ENCODE measurements around the gene MS4A6A. TPM values are rescaled to one million over a fixed set of nuclear protein-coding genes. Genes with fewer than 3 reads are reported as not detected.
"Not testable (repeated sequence)": the region's sequence is repeated elsewhere in the genome, so short reads cannot be mapped to it uniquely, and the experiment has no call there.

Gene MS4A6A
- total RNA-seq, 2 donors from 2014 or later: 5.9 to 24.9 TPM

GRCh38 chr11:60195923-60196368, 13.1 kb upstream of the MS4A6A start:
- intact Hi-C loops (cut with DNase I): no loop called here
- no peak overlapping the region for H3K4me3 ChIP-seq
- H3K4me1 ChIP-seq: peaks cover 10% of the 10 kb centered on the region
- TF ChIP-seq CTCF (IDR thresholded peaks at IDR 0.05) (no peak), POLR2A (IDR thresholded peaks at IDR 0.05) (no peak)
- no peak for DNase-seq
- no peaks in the 10 kb centered on the region for H3K36me3 ChIP-seq (replicated peaks in 1 of 2; ENCODE audit: insufficient read depth in 1 of 2, low read depth in 2 of 2)
- no peaks in the 10 kb centered on the region for H3K27me3 ChIP-seq
- H3K9me3 ChIP-seq: no peaks in the 10 kb centered on the region
- ATAC-seq: no peak
- WGBS, 2 donors: 79 to 83% methylated on average over 4 of the region's 4 CpGs
- H3K27ac ChIP-seq: peak overlapping the region in 1 of 4 donors; percentile 48

GRCh38 chr11:60194511-60194910, 11.6 kb upstream of the MS4A6A start:
- H3K4me3 ChIP-seq: no peak overlapping the region
- no peaks in the 10 kb centered on the region for H3K9me3 ChIP-seq
- H3K27me3 ChIP-seq: no peaks in the 10 kb centered on the region
- intact Hi-C loops (cut with DNase I): no loop called here
- H3K36me3 ChIP-seq (replicated peaks in 1 of 2; ENCODE audit: insufficient read depth in 1 of 2, low read depth in 2 of 2): no peaks in the 10 kb centered on the region
- peak overlapping the region in 1 of 4 donors; percentile 56 for H3K27ac ChIP-seq
- H3K4me1 ChIP-seq: peaks cover 10% of the 10 kb centered on the region
- ATAC-seq: no peak
- TF ChIP-seq CTCF (IDR thresholded peaks at IDR 0.05) (no peak), POLR2A (IDR thresholded peaks at IDR 0.05) (no peak)
- WGBS, 2 donors: 74 to 82% methylated on average over 3 of the region's 3 CpGs
- DNase-seq: no peak

GRCh38 chr11:60193687-60194433, 11.0 kb upstream of the MS4A6A start:
- Histone ChIP-seq H3K36me3 (replicated peaks in 1 of 2; ENCODE audit: insufficient read depth in 1 of 2, low read depth in 2 of 2) (no peaks in the 10 kb centered on the region), H3K27me3 (no peaks in the 10 kb centered on the region), H3K4me3 (no peak overlapping the region), H3K4me1 (peaks cover 10% of the 10 kb centered on the region), H3K27ac (peak overlapping the region in 1 of 4 donors; percentile 56), H3K9me3 (no peaks in the 10 kb centered on the region)
- intact Hi-C loops (cut with DNase I): no loop called here
- TF ChIP-seq POLR2A (IDR thresholded peaks at IDR 0.05) (no peak), CTCF (IDR thresholded peaks at IDR 0.05) (peak; percentile 52 to 93 (median 85))
- peak; percentile 68 to 74 (median 71) for DNase-seq
- peak; percentile 82 for ATAC-seq
- 7 to 25% methylated on average over 1 of the region's 1 CpG for WGBS, 2 donors

- H3K27ac ChIP-seq; H3K27me3 ChIP-seq; H3K4me3 ChIP-seq; H3K9me3 ChIP-seq; DNase-seq; H3K36me3 ChIP-seq (replicated peaks in 1 of 2; ENCODE audit: insufficient read depth in 1 of 2, low read depth in 2 of 2); ATAC-seq; intact Hi-C loops (cut with DNase I): not testable (repeated sequence)
- peaks cover 10% of the 10 kb centered on the region for H3K4me1 ChIP-seq
- 86 to 93% methylated on average over 4 of the region's 4 CpGs for WGBS, 2 donors
Measured at GRCh38 chr11:60192564-60192963, 9.7 kb upstream of the MS4A6A start.

GRCh38 chr11:60188481-60188880, 5.6 kb upstream of the MS4A6A start:
- H3K9me3 ChIP-seq; DNase-seq; ATAC-seq; intact Hi-C loops (cut with DNase I); H3K27me3 ChIP-seq; H3K4me1 ChIP-seq; H3K27ac ChIP-seq; H3K4me3 ChIP-seq; H3K36me3 ChIP-seq (replicated peaks in 1 of 2; ENCODE audit: insufficient read depth in 1 of 2, low read depth in 2 of 2): not testable (repeated sequence)
- 38 to 43% methylated on average over 3 of the region's 3 CpGs for WGBS, 2 donors

GRCh38 chr11:60186128-60186527, 3.2 kb upstream of the MS4A6A start:
- H3K27me3 ChIP-seq; H3K4me1 ChIP-seq; intact Hi-C loops (cut with DNase I); ATAC-seq; H3K9me3 ChIP-seq; H3K4me3 ChIP-seq; DNase-seq; H3K36me3 ChIP-seq (replicated peaks in 1 of 2; ENCODE audit: insufficient read depth in 1 of 2, low read depth in 2 of 2): not testable (repeated sequence)
- 85 to 94% methylated on average over 2 of the region's 2 CpGs for WGBS, 2 donors
- peak overlapping the region in 1 of 4 donors; percentile 29 for H3K27ac ChIP-seq

GRCh38 chr11:60185512-60185827, 2.6 kb upstream of the MS4A6A start:
- DNase-seq; H3K27me3 ChIP-seq; H3K9me3 ChIP-seq; intact Hi-C loops (cut with DNase I); ATAC-seq; H3K4me3 ChIP-seq; H3K36me3 ChIP-seq (replicated peaks in 1 of 2; ENCODE audit: insufficient read depth in 1 of 2, low read depth in 2 of 2); H3K4me1 ChIP-seq: not testable (repeated sequence)
- H3K27ac ChIP-seq: peak overlapping the region in 1 of 4 donors; percentile 29
- WGBS, 2 donors: 27 to 74% methylated on average over 2 of the region's 2 CpGs

Data from body of pancreas (tissue), 4 donors.